K562 (cell line): ENCODE results near the gene NFIL3. TPM values are rescaled to one million over a fixed set of nuclear protein-coding genes. Genes with fewer than 3 reads are reported as not detected.

Experiments used
- DNMT1 ChIP-seq: fragments of 450-650 bp; IDR thresholded peaks from 2 replicates; pipeline ENCODE4 v1.6.1; 2016; ENCODE audit warnings: antibody characterized with exemption, mild to moderate bottlenecking
- FOS ChIP-seq: IDR thresholded peaks from 3 replicates; pipeline ENCODE4 v1.6.1; 2011; ENCODE audit not compliant: insufficient read length; ENCODE audit errors: extremely low read depth
- HDAC8 ChIP-seq: fragments of 450-650 bp; IDR thresholded peaks from 2 replicates; pipeline ENCODE4 v1.6.1; 2016; ENCODE audit warnings: mild to moderate bottlenecking, missing genetic modification characterization, moderate library complexity, missing compliant biosample characterization
- JUN ChIP-seq, 2 experiments: sonication (generic) in 1 of 2; formaldehyde crosslinking in 1 of 2; IDR thresholded peaks; 2 replicates each; pipeline versions ENCODE4 v1.6.1 to v1.8.0; 2012 to 2022; ENCODE audit warnings: borderline replicate concordance in 2 of 2, mild to moderate bottlenecking in 2 of 2, improper control_type of control experiment in 1 of 2, low read depth in 1 of 2, low read length in 1 of 2, missing genetic modification reagents in 1 of 2
- KAT7 ChIP-seq: sonication (generic); formaldehyde crosslinking; IDR thresholded peaks from 2 replicates; pipeline ENCODE4 v1.8.0; 2022; ENCODE audit warnings: missing genetic modification reagents, mild to moderate bottlenecking, borderline replicate concordance
- MEIS2 ChIP-seq: fragments of 450-650 bp; IDR thresholded peaks from 2 replicates; pipeline ENCODE4 v1.6.1; 2014; ENCODE audit warnings: mild to moderate bottlenecking; ENCODE audit not compliant: partially characterized antibody
- SMAD1 ChIP-seq: fragments of 150-350 bp; IDR thresholded peaks from 2 replicates; pipeline ENCODE4 v1.6.1; 2014; ENCODE audit warnings: low read length, low read depth; ENCODE audit not compliant: partially characterized antibody
- SOX6 ChIP-seq: fragments of 450-650 bp; IDR thresholded peaks from 2 replicates; pipeline ENCODE4 v1.6.1; 2014; ENCODE audit warnings: mild to moderate bottlenecking
- ZNF354B ChIP-seq: fragments of 250-450 bp; sonication (Bioruptor Pico); IDR thresholded peaks from 2 replicates; pipeline ENCODE4 v1.4.0; 2020
- ZNF584 ChIP-seq: fragments of 200-800 bp; sonication (Bioruptor generic); IDR thresholded peaks from 2 replicates; pipeline ENCODE4 v1.6.1; 2016; ENCODE audit warnings: low read depth, mild to moderate bottlenecking, missing genetic modification characterization, missing compliant biosample characterization
- polyA plus RNA-seq, 8 experiments: library from polyadenylated mRNA; depleted of rRNA in 4 of 8; stranded (reverse) in 5 of 8; unstranded in 3 of 8; fragments of >200 nt; fragmentation: Nextera tagmentation in 2 of 8; fragmentation: Illumina TruSeq in 1 of 8; extraction: Ambion mirVana in 2 of 8; extraction: Trizol in 1 of 8; gene quantifications; 2 replicates each; pipeline versions ENCODE4 v1.2.1 to v1.2.3, GENCODE V29; 2011 to 2014; ENCODE audit warnings: inconsistent platforms in 1 of 8, missing spikeins in 1 of 8
- total RNA-seq, 7 experiments: library from RNA; depleted of rRNA in 6 of 7; stranded (reverse); fragments of >200 nt in 6 of 7; fragmentation: Illumina TruSeq in 2 of 7; extraction: Trizol in 2 of 7; gene quantifications; 2 replicates each; pipeline versions ENCODE4 v1.2.1 to v1.2.3, GENCODE V29; 2011 to 2021; ENCODE audit warnings: low replicate concordance in 1 of 7
- TF ChIP-seq, protein P1 (sequence below), 2 experiments: IDR thresholded peaks; 2 replicates each; pipeline ENCODE4 v1.6.1; 2012; ENCODE audit warnings: improper control_type of control experiment in 2 of 2, low read depth in 2 of 2, low read length in 2 of 2, borderline replicate concordance in 1 of 2
- TF ChIP-seq, protein P2 (sequence below): fragments of 450-650 bp; IDR thresholded peaks from 2 replicates; pipeline ENCODE4 v1.6.1; 2016
- TF ChIP-seq, protein P3 (sequence below): fragments of 450-650 bp; IDR thresholded peaks from 2 replicates; pipeline ENCODE4 v1.7.0; 2016; ENCODE audit warnings: borderline replicate concordance

Gene NFIL3
- total and polyA plus RNA-seq, 9 of the 15 experiments (the other 6 are each of a cell fraction or from before 2014, with no cell fraction given) = 3.2 to 16.1 (median 9.3) TPM

DNA sequence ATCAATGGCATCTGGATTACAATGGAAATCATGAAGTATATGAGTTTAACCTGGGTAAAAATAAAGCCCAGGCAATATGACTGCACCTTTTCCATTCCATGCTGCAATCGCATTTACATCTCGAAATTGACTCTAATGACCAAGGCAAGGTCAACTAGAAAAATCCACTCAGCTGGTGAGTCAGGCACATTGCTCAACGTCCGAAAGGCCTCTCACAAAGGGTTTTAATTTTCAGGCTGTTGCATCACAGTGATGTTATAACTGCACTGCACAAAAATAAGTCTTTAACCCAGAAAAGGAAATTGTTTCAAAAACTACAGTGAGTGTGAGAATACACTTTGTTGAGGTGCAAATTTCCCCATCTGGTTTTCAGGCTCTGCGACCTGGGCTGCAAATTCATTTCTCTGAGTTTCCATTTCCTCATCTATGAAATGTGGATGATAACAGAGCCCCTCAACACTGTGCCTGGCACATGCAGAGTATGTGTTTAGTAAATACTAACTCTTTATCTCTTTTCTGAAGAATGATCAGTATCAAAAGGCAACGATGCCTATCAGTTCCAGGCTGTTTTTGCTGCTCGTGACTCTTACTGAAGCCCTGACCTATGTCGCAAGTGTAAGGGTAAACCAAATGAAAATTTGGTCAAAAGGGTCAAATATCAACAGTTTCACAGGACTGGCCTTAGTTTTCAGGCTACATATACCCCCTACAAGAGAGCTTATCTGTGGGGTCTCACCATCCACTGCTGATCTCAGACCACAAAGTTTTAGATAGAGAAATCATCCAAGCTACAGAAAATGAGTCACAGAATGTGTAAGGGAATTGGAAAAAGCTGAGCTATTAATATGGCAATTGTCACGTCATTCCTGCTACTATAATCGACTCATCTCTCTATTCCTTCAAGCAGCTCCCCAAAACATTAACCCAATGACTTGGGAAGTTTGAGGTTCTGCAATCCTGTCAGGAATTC, 4.1 kb downstream of the NFIL3 start (continued):
- peak; percentile 55 for TF ChIP-seq MEIS2
- TF ChIP-seq, protein P1, sequence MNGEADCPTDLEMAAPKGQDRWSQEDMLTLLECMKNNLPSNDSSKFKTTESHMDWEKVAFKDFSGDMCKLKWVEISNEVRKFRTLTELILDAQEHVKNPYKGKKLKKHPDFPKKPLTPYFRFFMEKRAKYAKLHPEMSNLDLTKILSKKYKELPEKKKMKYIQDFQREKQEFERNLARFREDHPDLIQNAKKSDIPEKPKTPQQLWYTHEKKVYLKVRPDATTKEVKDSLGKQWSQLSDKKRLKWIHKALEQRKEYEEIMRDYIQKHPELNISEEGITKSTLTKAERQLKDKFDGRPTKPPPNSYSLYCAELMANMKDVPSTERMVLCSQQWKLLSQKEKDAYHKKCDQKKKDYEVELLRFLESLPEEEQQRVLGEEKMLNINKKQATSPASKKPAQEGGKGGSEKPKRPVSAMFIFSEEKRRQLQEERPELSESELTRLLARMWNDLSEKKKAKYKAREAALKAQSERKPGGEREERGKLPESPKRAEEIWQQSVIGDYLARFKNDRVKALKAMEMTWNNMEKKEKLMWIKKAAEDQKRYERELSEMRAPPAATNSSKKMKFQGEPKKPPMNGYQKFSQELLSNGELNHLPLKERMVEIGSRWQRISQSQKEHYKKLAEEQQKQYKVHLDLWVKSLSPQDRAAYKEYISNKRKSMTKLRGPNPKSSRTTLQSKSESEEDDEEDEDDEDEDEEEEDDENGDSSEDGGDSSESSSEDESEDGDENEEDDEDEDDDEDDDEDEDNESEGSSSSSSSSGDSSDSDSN (IDR thresholded peaks at IDR 0.05; ENCODE audit: borderline replicate concordance in 1 of 2, low read depth in 2 of 2, low read length in 2 of 2) = no peak
- TF ChIP-seq FOS = peak; percentile 42
- peak; percentile 83 for TF ChIP-seq SOX6
- TF ChIP-seq JUN (IDR thresholded peaks at IDR 0.05; ENCODE audit: borderline replicate concordance, low read depth, low read length) = peak; percentile 99
- peak; percentile 76 for TF ChIP-seq JUN (CRISPR knock-in tag; IDR thresholded peaks at IDR 0.05; ENCODE audit: borderline replicate concordance)
- TF ChIP-seq DNMT1 = no peak
- TF ChIP-seq HDAC8 (tag) = 0 out of 2 replicates have a peak, but pooled peaks have one; percentile 53
- TF ChIP-seq SMAD1 = peak; percentile 24
- TF ChIP-seq ZNF584 (CRISPR knock-in tag) = peak; percentile 71; the same call in 1 of the 2 replicates
- TF ChIP-seq, protein P2, sequence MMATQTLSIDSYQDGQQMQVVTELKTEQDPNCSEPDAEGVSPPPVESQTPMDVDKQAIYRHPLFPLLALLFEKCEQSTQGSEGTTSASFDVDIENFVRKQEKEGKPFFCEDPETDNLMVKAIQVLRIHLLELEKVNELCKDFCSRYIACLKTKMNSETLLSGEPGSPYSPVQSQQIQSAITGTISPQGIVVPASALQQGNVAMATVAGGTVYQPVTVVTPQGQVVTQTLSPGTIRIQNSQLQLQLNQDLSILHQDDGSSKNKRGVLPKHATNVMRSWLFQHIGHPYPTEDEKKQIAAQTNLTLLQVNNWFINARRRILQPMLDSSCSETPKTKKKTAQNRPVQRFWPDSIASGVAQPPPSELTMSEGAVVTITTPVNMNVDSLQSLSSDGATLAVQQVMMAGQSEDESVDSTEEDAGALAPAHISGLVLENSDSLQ = 0 out of 2 replicates have a peak, but pooled peaks have one; percentile 22
- TF ChIP-seq ZNF354B (CRISPR knock-in tag) = no peak
- TF ChIP-seq, protein P3, sequence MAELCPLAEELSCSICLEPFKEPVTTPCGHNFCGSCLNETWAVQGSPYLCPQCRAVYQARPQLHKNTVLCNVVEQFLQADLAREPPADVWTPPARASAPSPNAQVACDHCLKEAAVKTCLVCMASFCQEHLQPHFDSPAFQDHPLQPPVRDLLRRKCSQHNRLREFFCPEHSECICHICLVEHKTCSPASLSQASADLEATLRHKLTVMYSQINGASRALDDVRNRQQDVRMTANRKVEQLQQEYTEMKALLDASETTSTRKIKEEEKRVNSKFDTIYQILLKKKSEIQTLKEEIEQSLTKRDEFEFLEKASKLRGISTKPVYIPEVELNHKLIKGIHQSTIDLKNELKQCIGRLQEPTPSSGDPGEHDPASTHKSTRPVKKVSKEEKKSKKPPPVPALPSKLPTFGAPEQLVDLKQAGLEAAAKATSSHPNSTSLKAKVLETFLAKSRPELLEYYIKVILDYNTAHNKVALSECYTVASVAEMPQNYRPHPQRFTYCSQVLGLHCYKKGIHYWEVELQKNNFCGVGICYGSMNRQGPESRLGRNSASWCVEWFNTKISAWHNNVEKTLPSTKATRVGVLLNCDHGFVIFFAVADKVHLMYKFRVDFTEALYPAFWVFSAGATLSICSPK = no peak
- TF ChIP-seq KAT7 (CRISPR knock-in tag) = 0 out of 2 replicates have a peak, but pooled peaks have one; percentile 42
